OCI-LY1 (cell line): ENCODE results near the gene MATN3.

ENCODE experiments used
- EZH2 ChIP-seq: fragments of 200-600 bp; sonication (generic), shearing (Covaris generic); IDR thresholded peaks from 2 replicates; pipeline ENCODE4 v1.8.0; 2017; ENCODE audit warnings: borderline replicate concordance, mixed run types, mild to moderate bottlenecking, antibody characterized with exemption, low read length, moderate library complexity, mixed read lengths
- TF ChIP-seq, protein P1 (sequence below): fragments of 200-600 bp; sonication (generic), shearing (Covaris generic); IDR thresholded peaks from 2 replicates; pipeline ENCODE4 v1.5.1; 2017; ENCODE audit warnings: mild to moderate bottlenecking, antibody characterized with exemption, low read length, moderate library complexity, mixed read lengths

DNA sequence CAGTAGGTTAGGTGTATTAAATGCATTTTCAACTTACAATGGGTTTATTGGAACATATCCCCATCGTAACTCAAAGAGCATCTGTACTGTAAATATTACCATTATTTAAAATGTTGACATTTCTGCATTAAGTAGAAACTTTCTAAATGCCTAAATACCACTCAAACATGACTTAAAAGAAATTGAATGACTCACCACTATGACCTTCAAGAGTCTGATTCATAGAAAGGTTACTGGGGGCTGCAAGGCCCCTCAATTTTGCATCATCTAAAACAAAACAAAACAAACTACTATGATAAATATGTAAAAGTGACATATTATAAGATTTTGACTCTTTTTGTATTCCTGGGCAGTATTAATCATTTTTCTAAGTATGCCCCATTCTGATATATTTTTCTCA is 30.2 kb downstream of the MATN3 start:
- TF ChIP-seq EZH2 = no peak
- TF ChIP-seq, protein P1, sequence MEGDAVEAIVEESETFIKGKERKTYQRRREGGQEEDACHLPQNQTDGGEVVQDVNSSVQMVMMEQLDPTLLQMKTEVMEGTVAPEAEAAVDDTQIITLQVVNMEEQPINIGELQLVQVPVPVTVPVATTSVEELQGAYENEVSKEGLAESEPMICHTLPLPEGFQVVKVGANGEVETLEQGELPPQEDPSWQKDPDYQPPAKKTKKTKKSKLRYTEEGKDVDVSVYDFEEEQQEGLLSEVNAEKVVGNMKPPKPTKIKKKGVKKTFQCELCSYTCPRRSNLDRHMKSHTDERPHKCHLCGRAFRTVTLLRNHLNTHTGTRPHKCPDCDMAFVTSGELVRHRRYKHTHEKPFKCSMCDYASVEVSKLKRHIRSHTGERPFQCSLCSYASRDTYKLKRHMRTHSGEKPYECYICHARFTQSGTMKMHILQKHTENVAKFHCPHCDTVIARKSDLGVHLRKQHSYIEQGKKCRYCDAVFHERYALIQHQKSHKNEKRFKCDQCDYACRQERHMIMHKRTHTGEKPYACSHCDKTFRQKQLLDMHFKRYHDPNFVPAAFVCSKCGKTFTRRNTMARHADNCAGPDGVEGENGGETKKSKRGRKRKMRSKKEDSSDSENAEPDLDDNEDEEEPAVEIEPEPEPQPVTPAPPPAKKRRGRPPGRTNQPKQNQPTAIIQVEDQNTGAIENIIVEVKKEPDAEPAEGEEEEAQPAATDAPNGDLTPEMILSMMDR = no peak
